Heart left ventricle (tissue), 13 donors: ENCODE results near the gene NPR2.

Experiments used
- POLR2A ChIP-seq, 2 donors: fragments of 450-650 bp; IDR thresholded peaks; one replicate each; pipeline ENCODE4 v1.6.1; 2017; ENCODE audit warnings: antibody characterized with exemption in 2 of 2, mild to moderate bottlenecking in 2 of 2, moderate library complexity in 2 of 2
- TF ChIP-seq, protein P1 (sequence below), 12 donors: fragments of 200-600 bp; sonication (generic) in 4 of 12; IDR thresholded peaks; one replicate each; pipeline versions ENCODE4 v1.5.0 to v1.8.0; 2018 to 2022; ENCODE audit warnings: antibody characterized with exemption in 12 of 12, mild to moderate bottlenecking in 5 of 12
- donor health status: ischemic (EF 13 %, LVEDD 7.1; RV severe dilation, severe dysfunction).
- donor health status: DM: no; HTN: yes; CAD: no.
- donor health status: DM: no; HTN: no; CAD: no.
- donor health status: ischemic (EF 25% LVEDD 6.9; RV normal size, moderate dysfunction).
- donor health status: ischemic (EF 25% LVEDD 5.7; RV mildly dilated, moderate dysfunction).
- donor health status: ischemic (EF 35%, LVEDD 5.7; RV mildly dilated, moderate dysfunction).
- donor health status: nonischemic (EF 11% LVEDD 7.7; RV severe dilation, severe dysfunction).
- donor health status: DM: yes; HTN: yes; CAD: no.
- donor health status: PGD.
- donor health status: ischemic (EF 29% LVEDD 5.4; RV normal size, mild dysfunction).
- donor health status: nonischemic (EF 23%, LVEDD 6.1; RV moderate dilation, normal function).

DNA sequence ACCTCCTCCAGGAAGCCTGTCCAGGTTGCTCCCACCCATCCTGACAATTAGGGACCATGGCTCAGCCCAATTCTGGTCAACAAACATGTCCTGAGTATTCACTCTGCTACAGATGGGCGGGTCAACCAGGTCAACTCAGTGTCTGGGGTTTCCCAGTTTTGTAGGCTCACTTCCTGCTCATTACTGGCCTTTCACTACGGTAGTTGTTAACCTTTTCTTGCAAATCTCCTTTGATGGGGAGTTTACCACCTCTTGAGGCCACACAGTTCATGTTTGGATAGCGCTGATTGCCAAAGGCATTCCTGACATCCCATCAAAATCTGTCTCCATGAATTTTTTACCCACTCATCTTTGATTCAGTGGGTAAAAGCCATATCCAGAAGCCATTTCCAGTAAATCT is 51.4 kb downstream of the NPR2 start:
- TF ChIP-seq, protein P1, sequence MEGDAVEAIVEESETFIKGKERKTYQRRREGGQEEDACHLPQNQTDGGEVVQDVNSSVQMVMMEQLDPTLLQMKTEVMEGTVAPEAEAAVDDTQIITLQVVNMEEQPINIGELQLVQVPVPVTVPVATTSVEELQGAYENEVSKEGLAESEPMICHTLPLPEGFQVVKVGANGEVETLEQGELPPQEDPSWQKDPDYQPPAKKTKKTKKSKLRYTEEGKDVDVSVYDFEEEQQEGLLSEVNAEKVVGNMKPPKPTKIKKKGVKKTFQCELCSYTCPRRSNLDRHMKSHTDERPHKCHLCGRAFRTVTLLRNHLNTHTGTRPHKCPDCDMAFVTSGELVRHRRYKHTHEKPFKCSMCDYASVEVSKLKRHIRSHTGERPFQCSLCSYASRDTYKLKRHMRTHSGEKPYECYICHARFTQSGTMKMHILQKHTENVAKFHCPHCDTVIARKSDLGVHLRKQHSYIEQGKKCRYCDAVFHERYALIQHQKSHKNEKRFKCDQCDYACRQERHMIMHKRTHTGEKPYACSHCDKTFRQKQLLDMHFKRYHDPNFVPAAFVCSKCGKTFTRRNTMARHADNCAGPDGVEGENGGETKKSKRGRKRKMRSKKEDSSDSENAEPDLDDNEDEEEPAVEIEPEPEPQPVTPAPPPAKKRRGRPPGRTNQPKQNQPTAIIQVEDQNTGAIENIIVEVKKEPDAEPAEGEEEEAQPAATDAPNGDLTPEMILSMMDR (IDR thresholded peaks at IDR 0.05) = no peak
- no peak for TF ChIP-seq POLR2A (IDR thresholded peaks at IDR 0.05)
